A549 (cell line): ENCODE results near the gene PAQR5. TPM values are rescaled to one million over a fixed set of nuclear protein-coding genes. Genes with fewer than 3 reads are reported as not detected.

Experiments used
- ATAC-seq, 2 experiments: fragments of 200-7000 bp in 1 of 2; fragments of >200 bp in 1 of 2; cut with Nextera tagmentation in 1 of 2; cut with Tn5 transposase in 1 of 2; 3 replicates each; pipeline versions ENCODE4 v1.8.0 to v1.9.1; 2018 to 2020; ENCODE audit warnings: mild to moderate bottlenecking in 1 of 2, moderate library complexity in 1 of 2
- CTCF ChIA-PET: fragments of 300-600 bp; sonication (Branson Sonifier 250); formaldehyde crosslinking; extraction: SDS; loops from one replicate; lab custom pipeline; 2021; ENCODE audit warnings: antibody characterized with exemption, inconsistent platforms; lab: Yijun Ruan, JAX
- POLR2A ChIA-PET: fragments of 350-600 bp; formaldehyde crosslinking; extraction: SDS; loops from one replicate; lab custom pipeline; 2021; ENCODE audit warnings: antibody characterized with exemption, inconsistent platforms; lab: Yijun Ruan, JAX
- DNase-seq, 2 experiments: peaks; one replicate each; pipeline versions ENCODE4 v3.0.0 to v3.0.0-alpha.2; 2011 to 2016; ENCODE audit warnings: low read depth in 1 of 2, low spot score in 1 of 2
- FAIRE-seq: peaks from 2 replicates; lab custom pipeline; 2011; peaks lifted over from hg19 to GRCh38; lab: Jason Lieb, UNC
- H3K27ac ChIP-seq, 2 experiments: fragments of >200 bp; sonication (Bioruptor Twin); formaldehyde crosslinking; 3 replicates each; pipeline ENCODE4 v1.5.1; 2016 to 2017
- H3K4me1 ChIP-seq: fragments of >200 bp; sonication (Bioruptor Twin); formaldehyde crosslinking; 3 replicates; pipeline ENCODE4 v1.6.1; 2016
- H3K4me2 ChIP-seq: fragments of >200 bp; sonication (Bioruptor Twin); formaldehyde crosslinking; 3 replicates; pipeline ENCODE4 v1.6.1; 2016
- H3K4me3 ChIP-seq: fragments of >200 bp; sonication (Bioruptor Twin); formaldehyde crosslinking; 3 replicates; pipeline ENCODE4 v1.5.1; 2016
- H3K9me3 ChIP-seq: fragments of >200 bp; sonication (Bioruptor Twin); formaldehyde crosslinking; 3 replicates; pipeline ENCODE4 v1.6.1; 2016
- ATOH8 ChIP-seq: fragments of 250-450 bp; sonication (Bioruptor Pico); IDR thresholded peaks from 2 replicates; pipeline ENCODE4 v1.5.0; 2020; ENCODE audit warnings: low read depth, mild to moderate bottlenecking, moderate library complexity
- CEBPB ChIP-seq, 2 experiments: fragments of >200 bp in 1 of 2; sonication (Bioruptor Twin) in 1 of 2; formaldehyde crosslinking in 1 of 2; IDR thresholded peaks; 2 replicates each; pipeline ENCODE4 v1.6.1; 2012 to 2016
- CHD2 ChIP-seq: fragments of 150-350 bp; IDR thresholded peaks from 2 replicates; pipeline ENCODE4 v1.6.1; 2014; ENCODE audit warnings: low read length; ENCODE audit not compliant: partially characterized antibody
- CHD4 ChIP-seq: fragments of 200-600 bp; sonication (generic); IDR thresholded peaks from 2 replicates; pipeline ENCODE4 v1.6.1; 2016; ENCODE audit warnings: antibody characterized with exemption, mild to moderate bottlenecking, borderline replicate concordance
- CTCF ChIP-seq: fragments of >200 bp; sonication (Bioruptor Twin); formaldehyde crosslinking; IDR thresholded peaks from 3 replicates; pipeline ENCODE4 v1.5.1; 2016
- EP300 ChIP-seq, 2 experiments: fragments of >200 bp; sonication (Bioruptor Twin); formaldehyde crosslinking; IDR thresholded peaks; 2 replicates in 1 of 2; 3 replicates in 1 of 2; pipeline ENCODE4 v1.6.1; 2016 to 2017
- GATA3 ChIP-seq: IDR thresholded peaks from 2 replicates; pipeline ENCODE4 v1.6.1; 2012; ENCODE audit warnings: borderline replicate concordance
- HEYL ChIP-seq: fragments of 250-450 bp; sonication (Bioruptor Pico); IDR thresholded peaks from 2 replicates; pipeline ENCODE4 v1.8.0; 2021; ENCODE audit warnings: mild to moderate bottlenecking, moderate library complexity
- HOXB13 ChIP-seq: fragments of 250-450 bp; sonication (Bioruptor Pico); IDR thresholded peaks from 2 replicates; pipeline ENCODE4 v1.5.0; 2020; ENCODE audit warnings: low read depth, mild to moderate bottlenecking, moderate library complexity
- HOXB5 ChIP-seq: fragments of 250-450 bp; sonication (Bioruptor Pico); IDR thresholded peaks from 2 replicates; pipeline ENCODE4 v1.5.0; 2020; ENCODE audit warnings: mild to moderate bottlenecking, moderate library complexity
- KDM5A ChIP-seq: fragments of 200-600 bp; sonication (generic); IDR thresholded peaks from 2 replicates; pipeline ENCODE4 v1.6.1; 2016; ENCODE audit warnings: antibody characterized with exemption, mild to moderate bottlenecking
- MAX ChIP-seq: IDR thresholded peaks from 2 replicates; pipeline ENCODE4 v1.6.1; 2012
- MAZ ChIP-seq: fragments of 150-350 bp; IDR thresholded peaks from 2 replicates; pipeline ENCODE4 v1.6.1; 2014; ENCODE audit warnings: antibody characterized with exemption, low read depth, low read length, borderline replicate concordance
- PHF8 ChIP-seq: fragments of 200-600 bp; sonication (generic); IDR thresholded peaks from 2 replicates; pipeline ENCODE4 v1.6.1; 2016; ENCODE audit warnings: low read depth, mild to moderate bottlenecking, antibody characterized with exemption, moderate library complexity, borderline replicate concordance
- POLR2A ChIP-seq: IDR thresholded peaks from 2 replicates; pipeline ENCODE4 v1.6.1; 2012; ENCODE audit warnings: mild to moderate bottlenecking, low read length
- POLR2AphosphoS2 ChIP-seq: conservative IDR thresholded peaks from 2 replicates; pipeline ENCODE4 v1.6.1; 2012; ENCODE audit warnings: low read length, improper control_type of control experiment, inconsistent platforms
- RARB ChIP-seq: fragments of 250-450 bp; sonication (Bioruptor Pico); IDR thresholded peaks from 2 replicates; pipeline ENCODE4 v1.8.0; 2021; ENCODE audit warnings: mild to moderate bottlenecking, moderate library complexity
- RCOR1 ChIP-seq: fragments of 150-350 bp; IDR thresholded peaks from 2 replicates; pipeline ENCODE4 v1.6.1; 2014; ENCODE audit warnings: antibody characterized with exemption, low read length, low read depth
- SREBF2 ChIP-seq: fragments of 450-650 bp; IDR thresholded peaks from 2 replicates; pipeline ENCODE4 v1.6.1; 2014; ENCODE audit warnings: mild to moderate bottlenecking, moderate library complexity
- TFCP2L1 ChIP-seq: fragments of 250-450 bp; sonication (Bioruptor Pico); IDR thresholded peaks from 2 replicates; pipeline ENCODE4 v1.5.0; 2021; ENCODE audit warnings: mild to moderate bottlenecking
- TP53 ChIP-seq: fragments of 250-450 bp; sonication (Bioruptor Pico); IDR thresholded peaks from 2 replicates; pipeline ENCODE4 v1.5.0; 2021; ENCODE audit warnings: mild to moderate bottlenecking, moderate library complexity
- ZNF302 ChIP-seq: fragments of 250-450 bp; sonication (Bioruptor Pico); IDR thresholded peaks from 2 replicates; pipeline ENCODE4 v1.9.0; 2021; ENCODE audit warnings: inconsistent platforms, mild to moderate bottlenecking, moderate library complexity
- WGBS: methylation state at CpG from one replicate; pipeline ENCODE4 v1.1.6; 2017; ENCODE audit errors: missing lambda C conversion rate; 5-methylcytosine and 5-hydroxymethylcytosine counted together
- polyA plus RNA-seq, 4 experiments: library from polyadenylated mRNA; depleted of rRNA in 3 of 4; stranded (reverse); fragments of >200 nt; fragmentation: RNase III in 1 of 4; extraction: RNeasy Plus Mini Kit Qiagen cat#74134 plus additional on column Dnase treatment in 1 of 4; gene quantifications; 2 replicates in 3 of 4; 3 replicates in 1 of 4; pipeline ENCODE4 v1.2.3, GENCODE V29; 2011 to 2017
- TF ChIP-seq, protein P1 (sequence below): IDR thresholded peaks from 2 replicates; pipeline ENCODE4 v1.6.1; 2012

PAQR5 gene
- polyA plus RNA-seq, 2 of the 4 experiments (the other 2 are of a cell fraction): 104 to 114 TPM

DNA sequence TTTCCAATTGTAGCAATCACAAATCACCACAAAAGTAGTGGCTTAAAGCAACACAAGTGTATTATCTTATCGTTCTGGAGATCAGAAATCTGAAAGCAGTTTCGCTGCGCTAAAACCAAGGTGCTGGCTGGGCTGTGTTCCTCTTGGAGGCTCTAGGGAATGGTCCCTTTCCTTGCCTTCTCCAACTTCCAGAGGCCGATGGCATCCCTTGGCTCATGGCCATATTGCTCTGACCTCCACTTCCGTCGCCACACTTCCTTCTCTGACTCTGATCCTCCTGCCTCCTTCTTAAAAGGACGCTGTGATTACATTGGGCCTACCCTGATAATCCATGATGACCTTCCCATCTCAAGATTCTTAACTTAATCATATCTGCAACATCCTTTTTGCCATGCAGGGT is 10.7 kb upstream of the PAQR5 start:
- POLR2A ChIA-PET: no interaction called here
- no peak for FAIRE-seq
- Histone ChIP-seq H3K4me2 (no peak overlapping the region), H3K4me1 (peaks cover 22% of the 10 kb centered on the region), H3K27ac (no peak overlapping the region), H3K9me3 (no peaks in the 10 kb centered on the region), H3K4me3 (no peak overlapping the region)
- CTCF ChIA-PET: interaction anchor here (1.5 to 5.2 kb wide), 2 partner anchors 9 to 13 kb away, joined by 3 to 23 read pairs; no protein-coding TSS in a partner anchor
- no peak for DNase-seq
- 86% methylated on average over 7 of the region's 7 CpGs for WGBS
- no peak for ATAC-seq
- TF ChIP-seq HEYL (CRISPR knock-in tag) (no peak), KDM5A (no peak), MAX (no peak), RCOR1 (no peak), POLR2A (no peak), TFCP2L1 (CRISPR knock-in tag) (no peak), TP53 (CRISPR knock-in tag) (no peak), MAZ (no peak), HOXB13 (CRISPR knock-in tag) (no peak), HOXB5 (no peak), EP300 (IDR thresholded peaks at IDR 0.05) (no peak), CHD4 (no peak), CHD2 (no peak), SREBF2 (no peak), POLR2AphosphoS2 (no peak)

GRCh38 chr15:69288531-69289341 is 10.0 kb upstream of the PAQR5 start:
- POLR2A ChIA-PET: no interaction called here
- no peaks in the 10 kb centered on the region for H3K9me3 ChIP-seq
- H3K4me1 ChIP-seq: peaks cover 22% of the 10 kb centered on the region
- 91% methylated on average over 11 of the region's 11 CpGs for WGBS
- no peak overlapping the region for H3K4me3 ChIP-seq
- FAIRE-seq (peak; percentile 68), ATAC-seq (peak in 1 of 2 experiments; percentile 19; a peak in 4 of 6 replicates)
- CTCF ChIA-PET: interaction anchor here (0.6 to 5.5 kb wide), 9 partner anchors 10 to 230 kb away, joined by 3 to 32 read pairs (median 5); partner anchors contain the start of gene GLCE
- peak overlapping the region in 1 of 2 experiments; percentile 25; a peak in 3 of 6 replicates for H3K27ac ChIP-seq
- H3K4me2 ChIP-seq: peak overlapping the region; percentile 46
- TF ChIP-seq POLR2A (no peak), CHD2 (no peak), ATOH8 (CRISPR knock-in tag) (no peak), EP300 (IDR thresholded peaks at IDR 0.05) (no peak), ZNF302 (CRISPR knock-in tag) (no peak), POLR2AphosphoS2 (no peak), GATA3 (no peak), RARB (no peak), HOXB13 (CRISPR knock-in tag) (no peak), RCOR1 (no peak), CTCF (no peak), CEBPB (IDR thresholded peaks at IDR 0.05) (no peak), PHF8 (no peak)
- TF ChIP-seq, protein P1, sequence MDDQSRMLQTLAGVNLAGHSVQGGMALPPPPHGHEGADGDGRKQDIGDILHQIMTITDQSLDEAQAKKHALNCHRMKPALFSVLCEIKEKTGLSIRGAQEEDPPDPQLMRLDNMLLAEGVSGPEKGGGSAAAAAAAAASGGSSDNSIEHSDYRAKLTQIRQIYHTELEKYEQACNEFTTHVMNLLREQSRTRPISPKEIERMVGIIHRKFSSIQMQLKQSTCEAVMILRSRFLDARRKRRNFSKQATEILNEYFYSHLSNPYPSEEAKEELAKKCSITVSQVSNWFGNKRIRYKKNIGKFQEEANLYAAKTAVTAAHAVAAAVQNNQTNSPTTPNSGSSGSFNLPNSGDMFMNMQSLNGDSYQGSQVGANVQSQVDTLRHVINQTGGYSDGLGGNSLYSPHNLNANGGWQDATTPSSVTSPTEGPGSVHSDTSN: no peak
- TF ChIP-seq, all 56 proteins: peak for 0
- DNase-seq: no peak
